H1 (cell line): ENCODE data around the gene PCBP2. TPM values are rescaled to one million over a fixed set of nuclear protein-coding genes. Genes with fewer than 3 reads are reported as not detected.

Experiments
- CTCF ChIA-PET: fragments of 300-600 bp; sonication (Branson Sonifier 250); formaldehyde crosslinking; loops from one replicate; lab custom pipeline; 2021; ENCODE audit not compliant: partially characterized antibody; lab: Charles Lee
- POLR2A ChIA-PET: fragments of 300-600 bp; sonication (Branson Sonifier 250); formaldehyde crosslinking; loops from one replicate; lab custom pipeline; 2021; ENCODE audit warnings: inconsistent platforms; ENCODE audit not compliant: partially characterized antibody; lab: Charles Lee
- DNase-seq, 2 experiments: peaks; one replicate each; pipeline versions ENCODE4 v3.0.0 to v3.0.0-alpha.2; 2010 to 2022; ENCODE audit warnings: low spot score in 2 of 2, low read depth in 1 of 2, mixed read lengths in 1 of 2
- FAIRE-seq: peaks from 2 replicates; lab custom pipeline; 2011; peaks lifted over from hg19 to GRCh38; lab: Jason Lieb, UNC
- H2AFZ ChIP-seq: 2 replicates; pipeline ENCODE4 v1.8.1; 2012; ENCODE audit warnings: low read length, inconsistent platforms
- H2AK5ac ChIP-seq: 2 replicates; pipeline ENCODE4 v1.6.1; 2013; ENCODE audit warnings: low read depth, low read length
- H2BK120ac ChIP-seq: replicated peaks from 2 replicates; pipeline ENCODE3; 2013; ENCODE audit warnings: low read depth, low read length, inconsistent platforms
- H2BK12ac ChIP-seq: 2 replicates; pipeline ENCODE4 v1.6.1; 2013; ENCODE audit warnings: low read depth, low read length
- H2BK15ac ChIP-seq: 2 replicates; pipeline ENCODE4 v1.6.1; 2013; ENCODE audit warnings: low read length
- H2BK20ac ChIP-seq: 2 replicates; pipeline ENCODE4 v1.6.1; 2013; ENCODE audit warnings: low read length
- H2BK5ac ChIP-seq: 2 replicates; pipeline ENCODE4 v1.6.1; 2013; ENCODE audit warnings: low read depth, low read length
- H3K14ac ChIP-seq: 2 replicates; pipeline ENCODE4 v1.6.1; 2013; ENCODE audit warnings: inconsistent platforms; ENCODE audit not compliant: insufficient read length
- H3K18ac ChIP-seq: 2 replicates; pipeline ENCODE4 v1.6.1; 2013; ENCODE audit warnings: low read length; ENCODE audit errors: extremely low read depth
- H3K23ac ChIP-seq: 2 replicates; pipeline ENCODE4 v1.6.1; 2013; ENCODE audit warnings: inconsistent platforms; ENCODE audit not compliant: insufficient read length
- H3K23me2 ChIP-seq: 2 replicates; pipeline ENCODE4 v1.6.1; 2013; ENCODE audit warnings: low read depth, low read length
- H3K27ac ChIP-seq: 2 replicates; pipeline ENCODE4 v1.6.1; 2011; ENCODE audit warnings: low read depth, low read length, inconsistent platforms
- H3K27me3 ChIP-seq, 4 experiments: replicated peaks in 1 of 4; 1 replicate in 1 of 4; 2 replicates in 3 of 4; pipeline versions ENCODE4 v1.6.1 to v1.8.1; 2011 to 2013; ENCODE audit warnings: low read length in 3 of 4, mild to moderate bottlenecking in 3 of 4, inconsistent platforms in 2 of 4, mixed read lengths in 2 of 4, moderate library complexity in 1 of 4; ENCODE audit not compliant: control insufficient read depth in 3 of 4, insufficient read depth in 3 of 4; ENCODE audit errors: extremely low read depth in 1 of 4
- H3K36me3 ChIP-seq, 4 experiments: 2 replicates each; pipeline versions ENCODE4 v1.6.1 to v1.8.1; 2011 to 2013; ENCODE audit warnings: mild to moderate bottlenecking in 4 of 4, low read length in 3 of 4, moderate library complexity in 2 of 4, control low read depth in 1 of 4, inconsistent platforms in 1 of 4; ENCODE audit not compliant: insufficient read depth in 4 of 4, control insufficient read depth in 2 of 4
- H3K4ac ChIP-seq: replicated peaks from 2 replicates; pipeline ENCODE3; 2013; ENCODE audit warnings: low read length, low read depth, mixed read lengths, inconsistent platforms; ENCODE audit not compliant: insufficient read length
- H3K4me1 ChIP-seq, 4 experiments: replicated peaks in 1 of 4; 1 replicate in 1 of 4; 2 replicates in 3 of 4; pipeline versions ENCODE4 v1.6.1 to v1.8.1; 2011 to 2013; ENCODE audit warnings: low read length in 3 of 4, inconsistent platforms in 2 of 4, mixed read lengths in 1 of 4; ENCODE audit not compliant: insufficient read depth in 4 of 4, control insufficient read depth in 3 of 4
- H3K4me2 ChIP-seq, 2 experiments: 2 replicates each; pipeline versions ENCODE4 v1.6.1 to v1.8.1; 2011 to 2013; ENCODE audit warnings: low read depth in 2 of 2, low read length in 2 of 2, control low read depth in 1 of 2, inconsistent platforms in 1 of 2, mild to moderate bottlenecking in 1 of 2; ENCODE audit not compliant: insufficient read depth in 1 of 2
- H3K4me3 ChIP-seq, 4 experiments: fragments of 200-600, 300-600 bp in 1 of 4; sonication (generic), shearing (Covaris generic), sonication (Bioruptor Twin) in 1 of 4; 2 replicates each; pipeline versions ENCODE4 v1.5.1 to v1.8.1; 2011 to 2016; ENCODE audit warnings: low read length in 4 of 4, low read depth in 3 of 4, control low read depth in 2 of 4, inconsistent platforms in 2 of 4, mild to moderate bottlenecking in 2 of 4, mixed read lengths in 1 of 4, moderate library complexity in 1 of 4; ENCODE audit not compliant: insufficient read depth in 2 of 4; ENCODE audit errors: extremely low read depth in 1 of 4
- H3K56ac ChIP-seq: replicated peaks from 2 replicates; pipeline ENCODE3; 2013; ENCODE audit warnings: low read depth, mild to moderate bottlenecking, mixed read lengths, low read length, inconsistent platforms; ENCODE audit not compliant: insufficient read length
- H3K79me1 ChIP-seq: 2 replicates; pipeline ENCODE4 v1.6.1; 2013; ENCODE audit warnings: low read depth, low read length, control low read depth
- H3K79me2 ChIP-seq, 2 experiments: 2 replicates each; pipeline versions ENCODE4 v1.6.1 to v1.8.1; 2012 to 2013; ENCODE audit warnings: low read length in 2 of 2, mild to moderate bottlenecking in 2 of 2, inconsistent platforms in 1 of 2; ENCODE audit not compliant: insufficient read depth in 2 of 2, control insufficient read depth in 1 of 2
- H3K9ac ChIP-seq, 4 experiments: replicated peaks in 1 of 4; 1 replicate in 1 of 4; 2 replicates in 3 of 4; pipeline versions ENCODE4 v1.6.1 to v1.8.1; 2011 to 2013; ENCODE audit warnings: low read depth in 3 of 4, low read length in 3 of 4, control low read depth in 2 of 4, mild to moderate bottlenecking in 2 of 4, moderate library complexity in 2 of 4, inconsistent platforms in 1 of 4; ENCODE audit errors: extremely low read depth in 1 of 4
- H3K9me3 ChIP-seq, 2 experiments: 2 replicates each; pipeline versions ENCODE4 v1.6.1 to v1.8.1; 2012 to 2013; ENCODE audit warnings: mild to moderate bottlenecking in 2 of 2, moderate library complexity in 2 of 2, control low read depth in 1 of 2, inconsistent platforms in 1 of 2, low read depth in 1 of 2, low read length in 1 of 2, mixed read lengths in 1 of 2; ENCODE audit not compliant: insufficient read depth in 2 of 2
- H4K20me1 ChIP-seq, 2 experiments: replicated peaks in 1 of 2; 2 replicates each; pipeline versions ENCODE3 to v1.8.1; 2011 to 2013; ENCODE audit warnings: inconsistent platforms in 2 of 2, low read length in 2 of 2, mild to moderate bottlenecking in 1 of 2; ENCODE audit not compliant: insufficient read depth in 2 of 2, control insufficient read depth in 1 of 2
- H4K5ac ChIP-seq: 2 replicates; pipeline ENCODE4 v1.6.1; 2013; ENCODE audit warnings: low read length, low read depth, mixed read lengths, inconsistent platforms; ENCODE audit not compliant: insufficient read length
- H4K8ac ChIP-seq: 2 replicates; pipeline ENCODE4 v1.8.0; 2013; ENCODE audit warnings: mild to moderate bottlenecking, moderate library complexity, low read length, inconsistent platforms; ENCODE audit not compliant: insufficient read depth; ENCODE audit errors: extremely low read depth
- H4K91ac ChIP-seq: replicated peaks from 2 replicates; pipeline ENCODE3; 2013; ENCODE audit warnings: low read length, mixed read lengths, inconsistent platforms; ENCODE audit not compliant: insufficient read length
- CBX8 ChIP-seq: fragments of 300-800, 300-1000 bp; sonication (generic); IDR thresholded peaks from 2 replicates; pipeline ENCODE4 v1.7.1; 2016; ENCODE audit warnings: low read depth, low read length, borderline replicate concordance
- CEBPB ChIP-seq: IDR thresholded peaks from 2 replicates; pipeline ENCODE4 v1.6.1; 2012; ENCODE audit warnings: low read depth, low read length
- CTBP2 ChIP-seq: IDR thresholded peaks from 2 replicates; pipeline ENCODE4 v1.7.0; 2011; ENCODE audit warnings: borderline replicate concordance, mild to moderate bottlenecking, moderate library complexity, mixed read lengths, low read length; ENCODE audit not compliant: insufficient read depth, insufficient read length
- JUND ChIP-seq: IDR thresholded peaks from 2 replicates; pipeline ENCODE4 v1.6.1; 2011; ENCODE audit warnings: mild to moderate bottlenecking, improper control_type of control experiment, low read length
- KDM5A ChIP-seq: fragments of 200-600 bp; IDR thresholded peaks from 2 replicates; pipeline ENCODE4 v1.7.1; 2012; ENCODE audit warnings: mild to moderate bottlenecking, low read length, inconsistent platforms, mixed read lengths
- POLR2AphosphoS5 ChIP-seq: IDR thresholded peaks from 2 replicates; pipeline ENCODE4 v1.6.1; 2011; ENCODE audit warnings: low read depth, low read length
- RNF2 ChIP-seq: fragments of 200-900, 300-1000 bp; sonication (generic); IDR thresholded peaks from 2 replicates; pipeline ENCODE4 v1.7.1; 2016; ENCODE audit warnings: borderline replicate concordance, low read depth, mild to moderate bottlenecking, antibody characterized with exemption, low read length; ENCODE audit not compliant: poor library complexity, severe bottlenecking; ENCODE audit errors: missing control alignments
- SUZ12 ChIP-seq: fragments of 200-600 bp; sonication (generic); IDR thresholded peaks from 2 replicates; pipeline ENCODE4 v1.6.1; 2012; ENCODE audit warnings: mild to moderate bottlenecking, inconsistent platforms, low read length, moderate library complexity, mixed read lengths
- TEAD4 ChIP-seq: IDR thresholded peaks from 2 replicates; pipeline ENCODE4 v1.6.1; 2012; ENCODE audit warnings: low read depth, low read length, inconsistent platforms, mixed read lengths
- WGBS, 2 experiments: shearing (Covaris generic) in 1 of 2; methylation state at CpG; one replicate each; pipeline versions ENCODE4 v1.1.6 to v1.1.7; 2013 to 2015; ENCODE audit warnings: low lambda C conversion rate in 2 of 2, mixed read lengths in 2 of 2, inconsistent platforms in 1 of 2, low coverage in 1 of 2, missing lambda C conversion rate in 1 of 2; ENCODE audit not compliant: insufficient replicate concordance in 2 of 2, insufficient coverage in 1 of 2, insufficient read length in 1 of 2; ENCODE audit errors: extremely low coverage in 1 of 2, missing lambda C conversion rate in 1 of 2; 5-methylcytosine and 5-hydroxymethylcytosine counted together
- polyA plus RNA-seq, 7 experiments: library from polyadenylated mRNA; depleted of rRNA in 3 of 7; stranded (reverse) in 5 of 7; unstranded in 2 of 7; fragments of >200 nt in 5 of 7; fragments of 200-250 nt in 2 of 7; gene quantifications; 1 replicate in 5 of 7; 2 replicates in 1 of 7; 4 replicates in 1 of 7; pipeline versions ENCODE4 v1.2.1 to v1.2.3, GENCODE V29; 2011 to 2013; ENCODE audit warnings: missing spikeins in 2 of 7, mixed read lengths in 2 of 7
- total RNA-seq: library from RNA; stranded (reverse); fragmentation: NEBNext Ultra II Directional; extraction: Animal tissue kit (Norgen Biotek cat#: 25700); gene quantifications from 2 replicates; pipeline ENCODE4 v1.2.1, GENCODE V29; 2021
- TF ChIP-seq, protein P1 (sequence below): IDR thresholded peaks from 2 replicates; pipeline ENCODE4 v1.6.1; 2011; ENCODE audit warnings: low read length, improper control_type of control experiment

PCBP2 gene
- total and polyA plus RNA-seq, 2 of the 8 experiments (the other 6 are each of a cell fraction or from before 2014, with no cell fraction given), result 470 to 1,123 TPM

DNA sequence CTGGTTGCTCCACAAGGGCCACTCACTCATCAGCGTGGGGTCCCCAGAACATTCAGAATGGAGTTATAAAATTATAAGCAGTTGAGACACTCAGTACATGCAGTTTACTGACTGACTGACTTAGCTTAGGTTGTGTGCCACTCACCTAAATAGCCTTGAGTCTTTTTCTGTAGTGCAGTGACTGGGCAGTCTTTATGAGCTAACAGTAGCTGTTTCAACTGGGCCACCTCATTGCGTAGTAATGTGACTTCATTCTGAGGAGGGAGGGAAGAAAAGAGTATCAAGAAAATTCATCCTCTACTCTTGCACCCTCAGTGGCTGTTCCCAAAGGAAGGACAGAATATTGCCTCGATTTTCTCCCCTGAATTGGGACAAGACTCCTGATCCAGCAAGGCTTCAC, 71.2 kb downstream of the PCBP2 start:
- DNase-seq (no peak), FAIRE-seq (no peak)
- Histone ChIP-seq H3K56ac (no peak overlapping the region), H2AFZ (no peak overlapping the region), H2BK12ac (no peak overlapping the region), H3K27ac (no peak overlapping the region), H3K4me2 (no peak overlapping the region), H3K36me3 (peaks cover 2 to 9% (median 6%) of the 10 kb centered on the region in 4 experiments; a peak in 6 of 8 replicates), H3K4me1 (no peaks in the 10 kb centered on the region), H3K14ac (no peak overlapping the region), H3K23me2 (no peaks in the 10 kb centered on the region), H3K4ac (no peak overlapping the region), H2BK5ac (no peak overlapping the region), H3K18ac (no peak overlapping the region), H4K8ac (no peak overlapping the region), H3K9me3 (no peaks in the 10 kb centered on the region), H2BK15ac (no peak overlapping the region), H2AK5ac (no peak overlapping the region), H4K20me1 (no peaks in the 10 kb centered on the region), H2BK20ac (no peak overlapping the region), H3K79me2 (no peaks in the 10 kb centered on the region), H4K91ac (no peak overlapping the region), H3K79me1 (no peaks in the 10 kb centered on the region), H3K4me3 (no peak overlapping the region), H2BK120ac (no peak overlapping the region), H4K5ac (no peak overlapping the region), H3K23ac (no peak overlapping the region), H3K9ac (no peak overlapping the region), H3K27me3 (no peaks in the 10 kb centered on the region)
- TF ChIP-seq, protein P1, sequence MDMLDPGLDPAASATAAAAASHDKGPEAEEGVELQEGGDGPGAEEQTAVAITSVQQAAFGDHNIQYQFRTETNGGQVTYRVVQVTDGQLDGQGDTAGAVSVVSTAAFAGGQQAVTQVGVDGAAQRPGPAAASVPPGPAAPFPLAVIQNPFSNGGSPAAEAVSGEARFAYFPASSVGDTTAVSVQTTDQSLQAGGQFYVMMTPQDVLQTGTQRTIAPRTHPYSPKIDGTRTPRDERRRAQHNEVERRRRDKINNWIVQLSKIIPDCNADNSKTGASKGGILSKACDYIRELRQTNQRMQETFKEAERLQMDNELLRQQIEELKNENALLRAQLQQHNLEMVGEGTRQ, result no peak
- TF ChIP-seq RNF2 (no peak), CBX8 (no peak), SUZ12 (no peak), KDM5A (no peak), JUND (no peak), POLR2AphosphoS5 (no peak), CTBP2 (no peak), TEAD4 (no peak), CEBPB (no peak)
- ChIA-PET CTCF (interaction anchor here (2.5 kb wide), 1 partner anchor 14 kb away, joined by 7 read pairs; no protein-coding TSS in a partner anchor), POLR2A (interaction anchor here (0.6 to 67.0 kb wide), 4 partner anchors 22 to 213 kb away, joined by 3 to 3397 read pairs (median 6); partner anchors contain the start of genes ATP5MC2, PCBP2, PRR13 and TARBP2)
- 89% methylated on average over 3 of the region's 3 CpGs; no CpG with 5 or more reads in 1 of the 2 experiments for WGBS, 2 experiments
